Subcutaneous preadipocyte (primary cell): Measurements from ENCODE around the gene SLC22A31. TPM values are rescaled to one million over a fixed set of nuclear protein-coding genes. Genes with fewer than 3 reads are reported as not detected.

Experiments
- total RNA-seq: library from RNA; depleted of rRNA; stranded (reverse); fragments of >200 nt; gene quantifications from 2 replicates; pipeline ENCODE4 v1.2.3, GENCODE V29; 2012

Gene SLC22A31
- 0.20 TPM in 1 of 2 replicates, not detected in the other for total RNA-seq

GRCh38 chr16:89200124-89200849 lies at the start of gene SLC22A31:
TSS of gene SLC22A31 (minus strand) at chr16:89200537. CDS start at chr16:89200501, 36 bp downstream.

GRCh38 chr16:89217388-89218191 lies 17.3 kb upstream of the SLC22A31 start, which contains the start of gene ZNF778:
TSS of gene ZNF778 (plus strand) at chr16:89217703. CDS start at chr16:89221128, 3,425 bp downstream.

DNA sequence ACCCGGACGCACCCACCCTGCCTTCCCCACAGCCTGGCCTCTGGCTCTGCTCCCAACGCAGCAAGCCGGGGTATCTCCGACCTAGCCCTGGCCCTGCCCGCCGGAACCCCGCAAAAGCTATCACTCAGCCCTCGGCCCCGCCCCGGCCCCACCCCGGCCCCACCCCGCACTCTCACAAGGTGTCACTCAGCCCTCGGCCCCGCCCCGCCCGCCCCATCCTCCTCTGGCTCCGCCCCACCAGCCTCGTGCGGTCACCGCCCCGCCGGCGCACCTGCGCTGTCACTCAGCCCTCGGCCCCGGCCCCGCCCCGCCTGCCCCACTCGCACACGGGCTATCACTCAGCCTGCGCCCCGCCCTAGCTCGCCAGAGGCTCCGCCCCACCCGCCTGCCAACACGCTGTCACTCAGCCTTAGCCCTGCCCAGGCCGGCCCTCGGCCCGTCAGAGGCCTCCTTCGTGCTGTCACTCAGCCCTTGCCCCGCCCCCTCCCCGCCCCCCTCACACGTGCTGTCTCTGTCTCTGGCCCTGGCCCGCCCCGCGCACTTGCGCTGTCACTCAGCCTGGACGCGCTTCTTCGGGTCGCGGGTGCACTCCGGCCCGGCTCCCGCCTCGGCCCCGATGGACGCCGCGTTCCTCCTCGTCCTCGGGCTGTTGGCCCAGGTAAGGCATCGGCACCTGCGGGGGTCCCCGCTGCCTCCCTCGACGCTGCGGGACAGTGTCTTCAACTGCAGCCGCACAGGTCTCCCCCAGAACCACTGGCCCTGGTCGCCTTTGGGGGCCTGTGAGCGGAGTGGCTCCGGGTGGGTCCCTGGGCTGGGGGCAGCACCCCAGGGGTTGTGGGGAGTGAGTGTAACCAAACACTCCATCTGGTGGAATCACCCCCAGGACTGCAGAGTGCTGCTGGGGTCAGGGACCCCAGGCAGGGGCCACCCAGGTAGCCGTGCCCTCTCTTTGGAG lies 28.8 kb downstream of the SLC22A31 start, which contains the start of gene CDH15:
Gene CDH15, plus strand, starts transcription at position 533 of the 955 bp plus-strand sequence. Its CDS starts 84 bp downstream, at position 617.

Other genes with a start within 250 kb of the SLC22A31 start
- not detected in 2 replicates for gene CBFA2T3, start 223.3 kb downstream of the SLC22A31 start, total RNA-seq
- 27.2 and 30.3 TPM in 2 replicates for gene ACSF3, start 106.7 kb downstream of the SLC22A31 start, total RNA-seq
- gene CDH15, start 28.8 kb downstream of the SLC22A31 start, total RNA-seq, result 0.20 TPM in 1 of 2 replicates, not detected in the other
- 6.2 and 7.4 TPM in 2 replicates for gene ZNF778, start 17.2 kb upstream of the SLC22A31 start, total RNA-seq